HG03342 (cell line): ENCODE results near the gene POTEM.
"Not testable (repeated sequence)": the region's sequence is repeated elsewhere in the genome, so short reads cannot be mapped to it uniquely, and the experiment has no call there.

Experiments used
- ATAC-seq: cut with Tn5 transposase; IDR thresholded peaks from one replicate; pipeline ENCODE4 v1.9.1; 2021; ENCODE audit warnings: mild to moderate bottlenecking, moderate library complexity; ENCODE audit not compliant: unreplicated experiment

POTEM gene

DNA sequence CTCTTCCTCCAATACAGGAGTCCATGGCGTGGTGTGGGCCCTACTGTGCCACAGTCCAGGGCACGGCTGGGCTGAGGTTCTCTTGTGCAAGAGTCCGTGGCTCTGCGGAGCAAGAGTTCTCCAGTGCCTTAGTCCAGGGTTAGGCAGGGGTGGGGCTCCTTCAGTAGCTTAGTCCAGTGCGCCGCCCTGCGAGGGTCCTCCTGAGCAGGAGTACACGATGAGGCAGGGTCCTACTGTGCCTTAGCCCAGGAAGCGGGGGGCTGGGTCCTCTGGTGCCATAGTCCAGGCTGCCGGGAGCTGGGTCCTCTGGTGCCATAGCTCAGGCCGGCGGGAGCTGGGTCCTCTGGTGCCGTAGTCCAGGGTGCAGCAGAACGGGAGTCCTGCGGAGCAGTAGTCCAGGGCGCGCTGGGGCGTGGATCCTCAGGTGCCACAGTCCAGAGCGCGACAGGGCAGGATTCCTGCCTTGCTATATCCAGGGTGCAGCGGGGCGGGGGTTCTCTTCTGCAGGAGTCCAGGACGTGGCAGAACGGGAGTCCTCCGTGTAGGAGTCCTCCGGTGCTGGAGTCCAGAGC is 69.7 kb downstream of the POTEM start:
- ATAC-seq, result not testable (repeated sequence)

DNA sequence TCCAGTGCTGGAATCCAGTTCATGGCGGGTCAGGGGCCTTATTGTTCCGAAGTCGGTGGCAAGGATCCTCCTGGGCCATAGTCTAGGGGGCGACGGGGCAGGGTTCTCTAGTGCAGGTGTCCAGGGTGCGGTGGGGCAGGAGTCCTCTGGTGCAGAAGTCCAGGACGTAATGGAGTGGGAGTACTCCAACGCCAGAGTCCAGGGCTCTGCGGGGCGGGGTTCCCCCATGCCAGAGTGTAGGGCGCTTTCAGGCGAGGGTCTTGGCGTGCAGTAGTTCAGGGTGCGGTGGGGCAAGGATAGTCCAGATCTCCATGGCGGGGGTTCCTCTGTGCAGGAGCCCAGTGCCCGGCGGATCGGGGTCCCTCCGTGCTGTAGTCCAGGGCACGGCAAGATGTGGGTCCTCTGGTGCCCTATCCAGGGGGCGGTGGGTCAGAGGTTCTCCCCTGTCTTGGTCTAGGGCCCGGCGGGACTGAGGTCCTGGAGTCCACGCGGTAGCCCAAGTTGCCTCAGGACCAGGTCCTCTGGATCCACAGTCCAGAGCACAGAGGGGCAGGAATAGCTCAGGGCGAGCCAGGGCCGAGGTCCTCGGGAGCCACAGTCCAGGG is 70.9 kb downstream of the POTEM start:
- ATAC-seq, result not testable (repeated sequence)

DNA sequence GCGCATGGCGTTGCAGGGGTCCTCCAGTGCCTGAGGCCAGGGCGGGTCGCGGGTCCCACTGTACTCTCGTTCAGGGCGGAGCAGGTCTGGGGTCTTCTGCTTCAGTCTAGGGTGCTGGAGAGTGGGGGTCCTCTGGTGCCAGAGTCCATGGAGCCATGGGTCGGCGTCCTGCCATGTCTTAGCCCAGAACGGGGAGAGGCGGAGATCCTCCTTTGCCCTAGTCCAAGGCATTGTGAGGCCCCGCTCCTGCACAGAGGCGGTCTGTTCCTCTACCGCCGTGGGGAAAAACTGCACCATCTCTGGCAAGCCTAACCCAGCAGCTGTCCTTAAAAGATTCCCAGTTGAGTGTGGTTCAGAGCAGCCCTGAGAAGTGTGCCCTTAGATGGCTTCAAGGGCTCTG is 71.6 kb downstream of the POTEM start:
- not testable (repeated sequence) for ATAC-seq

DNA sequence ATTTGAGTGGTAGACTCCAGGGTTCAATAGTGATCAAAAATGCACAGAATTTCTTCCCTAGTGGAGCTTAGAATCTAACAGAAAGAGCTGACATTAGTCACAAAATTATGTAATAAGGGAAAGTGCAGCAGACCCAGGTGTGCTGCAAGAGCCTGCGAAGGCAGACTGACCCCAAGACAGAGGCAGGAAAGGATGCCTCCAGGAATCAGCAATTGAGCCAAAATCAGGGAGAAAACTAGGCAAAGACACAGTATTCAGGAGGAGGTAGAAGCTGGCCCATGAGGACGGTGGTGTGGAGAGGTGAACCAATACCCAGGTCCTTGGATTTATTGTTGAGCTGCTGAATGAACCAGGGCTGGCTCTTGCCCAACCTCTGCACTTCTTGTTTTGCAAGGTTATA is 76.2 kb downstream of the POTEM start:
- not testable (repeated sequence) for ATAC-seq
